ENCODE measurements around the gene HSPB1. TPM values are rescaled to one million over a fixed set of nuclear protein-coding genes. Genes with fewer than 3 reads are reported as not detected.
"Not testable (repeated sequence)": the region's sequence is repeated elsewhere in the genome, so short reads cannot be mapped to it uniquely, and the experiment has no call there.

The HSPB1 gene
- total RNA-seq, 3 donors from 2014 or later: 50.3 to 57.0 (median 53.8) TPM

DNA sequence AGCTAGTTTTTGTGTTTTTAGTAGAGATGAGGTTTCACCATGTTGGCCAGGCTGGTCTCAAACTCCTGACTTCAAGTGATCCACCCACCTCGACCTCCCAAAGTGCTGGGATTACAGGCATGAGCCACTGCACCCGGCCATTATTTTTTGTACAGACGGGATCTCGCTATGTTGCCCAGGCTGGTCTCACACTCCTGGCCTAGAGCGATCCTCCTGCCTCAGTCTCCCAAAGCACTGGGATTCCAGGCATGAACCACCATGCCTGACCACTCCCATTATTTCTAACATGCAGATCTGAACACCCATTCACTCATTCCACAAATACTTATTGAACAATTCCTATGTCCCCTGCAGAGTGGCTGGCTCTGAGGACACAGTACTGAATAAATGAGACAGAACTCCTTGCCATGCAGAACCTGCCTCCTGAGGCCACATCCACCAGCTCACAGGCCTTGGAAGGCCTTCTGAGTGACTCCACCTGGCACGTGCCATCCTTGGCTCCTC is 11.6 kb upstream of the HSPB1 start:
- not testable (repeated sequence) for H3K4me3 Mint-ChIP-seq; DNase-seq; H3K36me3 Mint-ChIP-seq (ENCODE audit: insufficient read depth); ATAC-seq; H3K9me3 Mint-ChIP-seq; H3K27me3 Mint-ChIP-seq (ENCODE audit: low read depth); H3K4me1 Mint-ChIP-seq (ENCODE audit: low read depth)

- Mint-ChIP-seq H3K27me3 (ENCODE audit: low read depth) (no peaks in the 10 kb centered on the region), H3K36me3 (ENCODE audit: insufficient read depth) (no peaks in the 10 kb centered on the region), H3K4me3 (no peak overlapping the region), H3K9me3 (no peaks in the 10 kb centered on the region), H3K4me1 (ENCODE audit: low read depth) (peaks cover 8% of the 10 kb centered on the region)
- ATAC-seq: peak; percentile 95
- DNase-seq: peak; percentile 88
These were observed 10.9 kb upstream of the HSPB1 start for GRCh38 chr7:76291351-76292212.

- H3K4me3 Mint-ChIP-seq: no peak overlapping the region
- no peaks in the 10 kb centered on the region for H3K36me3 Mint-ChIP-seq (ENCODE audit: insufficient read depth)
- DNase-seq (no peak), ATAC-seq (no peak)
- peaks cover 8% of the 10 kb centered on the region for H3K4me1 Mint-ChIP-seq (ENCODE audit: low read depth)
- no peaks in the 10 kb centered on the region for H3K9me3 Mint-ChIP-seq
- no peaks in the 10 kb centered on the region for H3K27me3 Mint-ChIP-seq (ENCODE audit: low read depth)
These were observed 10.3 kb upstream of the HSPB1 start for GRCh38 chr7:76292213-76292573.

DNA sequence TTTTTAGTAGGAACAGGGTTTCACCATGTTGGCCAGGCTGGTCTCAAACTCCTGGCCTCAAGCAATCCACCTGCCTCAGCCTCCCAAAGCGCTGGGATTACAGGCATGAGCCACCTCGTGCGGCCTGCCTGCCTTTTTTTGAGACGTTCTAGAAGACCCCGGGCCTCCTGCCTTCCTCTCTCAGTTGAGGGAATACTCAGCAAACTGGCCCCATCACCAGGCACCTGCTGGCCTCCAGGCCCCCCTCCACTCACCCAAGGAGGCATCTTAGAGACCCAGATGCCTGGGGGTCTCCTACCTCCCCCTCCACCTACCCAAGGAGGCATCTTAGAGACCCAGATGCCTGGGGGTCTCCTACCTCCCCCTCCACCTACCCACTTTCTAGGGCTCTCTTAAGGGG is 9.6 kb upstream of the HSPB1 start:
- not testable (repeated sequence) for H3K27me3 Mint-ChIP-seq (ENCODE audit: low read depth); H3K9me3 Mint-ChIP-seq; ATAC-seq; H3K4me1 Mint-ChIP-seq (ENCODE audit: low read depth); DNase-seq; H3K36me3 Mint-ChIP-seq (ENCODE audit: insufficient read depth); H3K4me3 Mint-ChIP-seq

DNA sequence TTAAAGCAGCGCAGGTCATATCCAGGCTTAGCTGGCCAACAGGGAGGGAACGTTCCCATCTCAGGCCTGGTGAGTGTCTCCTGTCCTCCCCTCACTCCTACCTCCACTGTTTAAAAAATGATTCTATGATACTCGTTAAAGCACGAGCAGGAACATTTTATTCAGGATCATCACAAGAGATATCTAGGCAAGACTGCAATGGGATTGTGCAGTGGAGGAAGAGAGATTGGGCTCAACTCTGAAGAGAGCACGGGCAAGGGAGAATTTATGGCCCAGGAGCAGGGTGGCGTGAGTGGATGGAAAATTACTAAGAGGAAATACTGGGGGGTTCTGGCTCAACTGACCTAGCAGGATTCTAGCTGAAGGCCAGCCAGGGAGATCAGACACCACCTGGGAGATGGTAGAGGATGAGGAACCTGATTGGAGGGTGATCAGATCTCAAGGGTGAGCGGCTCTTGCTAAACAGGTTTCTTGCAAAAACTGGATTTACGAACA is 9.0 kb upstream of the HSPB1 start:
- Mint-ChIP-seq H3K9me3 (no peaks in the 10 kb centered on the region), H3K27me3 (ENCODE audit: low read depth) (no peaks in the 10 kb centered on the region), H3K4me3 (no peak overlapping the region), H3K36me3 (ENCODE audit: insufficient read depth) (no peaks in the 10 kb centered on the region), H3K4me1 (ENCODE audit: low read depth) (peaks cover 8% of the 10 kb centered on the region)
- no peak for DNase-seq
- ATAC-seq: no peak

DNA sequence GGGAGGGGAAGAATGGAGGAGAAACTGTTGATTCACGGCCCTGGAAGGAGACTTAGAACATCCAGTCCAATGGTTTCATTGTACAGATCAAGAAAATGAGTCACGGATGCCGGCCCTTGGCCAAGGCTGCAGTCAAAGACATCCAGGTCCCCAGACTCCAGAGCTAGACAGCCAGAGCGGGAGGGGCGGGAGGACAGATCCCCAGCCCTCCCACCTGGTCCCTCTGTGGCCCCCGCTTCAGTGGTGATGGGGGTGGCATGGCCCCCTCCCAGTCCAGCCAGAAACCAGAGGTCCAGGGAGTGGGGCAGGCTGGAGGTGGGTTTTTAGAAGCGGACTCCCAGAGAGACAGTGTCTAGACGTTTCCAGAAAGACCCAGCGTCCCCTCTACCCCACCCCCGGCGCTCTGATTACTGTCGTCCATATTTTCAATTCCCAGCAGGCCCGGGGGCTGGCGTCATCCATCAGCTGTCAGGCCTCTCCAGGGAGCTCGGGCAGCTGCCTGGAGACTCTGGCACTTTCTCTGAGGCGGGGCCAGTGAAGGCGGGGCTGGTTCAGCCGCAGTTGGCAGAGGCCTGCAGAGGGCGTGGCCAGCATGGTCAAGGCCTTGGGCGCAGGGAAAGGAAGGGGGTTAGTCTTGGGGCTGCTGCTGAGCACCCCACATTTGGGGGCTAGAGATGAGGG is 8.0 kb upstream of the HSPB1 start:
- Mint-ChIP-seq H3K9me3 (no peaks in the 10 kb centered on the region), H3K27me3 (ENCODE audit: low read depth) (no peaks in the 10 kb centered on the region), H3K36me3 (ENCODE audit: insufficient read depth) (no peaks in the 10 kb centered on the region), H3K4me1 (ENCODE audit: low read depth) (peaks cover 8% of the 10 kb centered on the region), H3K4me3 (no peak overlapping the region)
- no peak for DNase-seq
- ATAC-seq: no peak

DNA sequence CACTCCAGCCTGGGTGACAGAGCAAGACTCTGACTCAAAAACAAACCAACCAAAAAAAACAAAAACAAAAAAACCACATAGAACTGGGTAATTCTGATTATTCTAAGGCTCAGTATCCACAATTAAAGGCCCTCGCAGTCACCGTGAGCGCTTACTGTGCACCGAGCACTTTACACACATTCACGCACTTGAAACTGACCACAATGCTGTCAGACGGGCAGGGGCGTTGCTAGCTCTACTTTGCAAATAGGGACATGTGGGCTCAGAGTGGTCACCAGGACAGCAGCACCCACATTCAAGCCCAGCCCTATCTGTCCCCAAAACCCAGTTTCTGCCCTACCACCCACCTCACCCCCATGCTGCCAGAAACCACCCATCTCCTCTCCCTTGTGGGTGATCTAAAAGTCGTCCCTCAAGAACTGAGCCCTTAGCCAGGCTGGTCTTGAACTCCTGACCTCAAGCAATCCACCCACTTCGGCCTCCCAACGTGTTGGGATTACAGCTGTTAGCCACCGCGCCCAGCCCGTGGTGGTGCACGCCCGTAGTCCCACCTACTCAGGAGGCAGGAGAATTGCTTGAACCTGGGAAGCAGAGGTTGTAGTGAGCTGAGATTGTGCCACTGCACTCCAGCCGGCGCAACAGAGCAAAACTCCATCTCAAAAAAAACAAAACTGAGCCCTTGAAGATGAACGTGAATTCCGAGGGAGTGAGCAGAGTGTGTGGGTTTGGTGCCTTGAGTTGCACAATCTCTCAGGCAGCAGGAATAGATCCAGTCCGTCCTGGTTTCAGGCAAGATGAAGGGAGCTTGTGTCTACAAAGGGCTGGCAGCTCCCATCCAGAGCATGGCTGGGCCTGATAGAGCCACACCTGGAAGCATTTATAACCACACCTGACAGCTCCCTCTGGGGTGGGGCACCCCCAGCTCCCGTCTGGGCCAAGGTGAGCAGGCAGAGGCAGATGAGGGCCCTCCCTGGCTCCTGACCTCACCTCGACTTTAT is 5.4 kb upstream of the HSPB1 start:
- ATAC-seq: no peak
- Mint-ChIP-seq H3K4me3 (no peak overlapping the region), H3K36me3 (ENCODE audit: insufficient read depth) (no peaks in the 10 kb centered on the region), H3K9me3 (no peaks in the 10 kb centered on the region), H3K27me3 (ENCODE audit: low read depth) (no peaks in the 10 kb centered on the region), H3K4me1 (ENCODE audit: low read depth) (peaks cover under 1% of the 10 kb centered on the region)
- DNase-seq: no peak

- H3K27me3 Mint-ChIP-seq (ENCODE audit: low read depth): no peaks in the 10 kb centered on the region
- DNase-seq (no peak), ATAC-seq (no peak)
- no peaks in the 10 kb centered on the region for H3K9me3 Mint-ChIP-seq
- no peaks in the 10 kb centered on the region for H3K36me3 Mint-ChIP-seq (ENCODE audit: insufficient read depth)
- H3K4me3 Mint-ChIP-seq: no peak overlapping the region
- H3K4me1 Mint-ChIP-seq (ENCODE audit: low read depth): peaks cover 18% of the 10 kb centered on the region
These were observed 2.2 kb upstream of the HSPB1 start for GRCh38 chr7:76300166-76300731.

DNA sequence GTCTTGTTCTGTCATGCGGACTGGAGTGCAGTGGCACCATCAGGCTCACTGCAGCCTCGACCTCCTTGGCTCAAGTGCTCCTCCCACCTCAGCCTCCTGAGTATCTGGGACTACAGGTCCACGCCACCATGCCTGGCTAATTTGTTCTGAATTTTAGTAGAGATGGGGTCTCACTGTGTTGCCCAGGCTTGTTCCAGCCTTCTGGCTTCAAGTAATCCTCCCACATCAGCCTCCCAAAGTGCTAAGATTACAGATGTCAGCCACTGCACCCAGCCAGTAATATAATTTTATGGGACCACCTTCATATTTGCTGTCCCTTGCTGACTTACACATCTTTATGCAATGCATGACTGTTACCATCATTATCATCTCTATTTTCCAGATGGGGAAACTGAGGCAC is 1.5 kb upstream of the HSPB1 start:
- peaks cover 18% of the 10 kb centered on the region for H3K4me1 Mint-ChIP-seq (ENCODE audit: low read depth)
- H3K4me3 Mint-ChIP-seq: peak overlapping the region; percentile 16
- no peaks in the 10 kb centered on the region for H3K36me3 Mint-ChIP-seq (ENCODE audit: insufficient read depth)
- DNase-seq (no peak), ATAC-seq (no peak)
- H3K9me3 Mint-ChIP-seq: no peaks in the 10 kb centered on the region
- H3K27me3 Mint-ChIP-seq (ENCODE audit: low read depth): no peaks in the 10 kb centered on the region

- peaks cover 18% of the 10 kb centered on the region for H3K4me1 Mint-ChIP-seq (ENCODE audit: low read depth)
- H3K9me3 Mint-ChIP-seq: no peaks in the 10 kb centered on the region
- no peaks in the 10 kb centered on the region for H3K27me3 Mint-ChIP-seq (ENCODE audit: low read depth)
- no peaks in the 10 kb centered on the region for H3K36me3 Mint-ChIP-seq (ENCODE audit: insufficient read depth)
- peak; percentile 60 to 62 for ATAC-seq
- peak overlapping the region; percentile 86 for H3K4me3 Mint-ChIP-seq
- DNase-seq: peak; percentile 83
These were observed 1.0 kb downstream of the HSPB1 start for GRCh38 chr7:76303202-76304147.

- H3K4me3 Mint-ChIP-seq: peak overlapping the region; percentile 19
- H3K36me3 Mint-ChIP-seq (ENCODE audit: insufficient read depth): no peaks in the 10 kb centered on the region
These were observed 2.5 kb downstream of the HSPB1 start for GRCh38 chr7:76304888-76305375.

GRCh38 chr7:76308874-76309273 is 6.4 kb downstream of the HSPB1 start:
- ATAC-seq; H3K9me3 Mint-ChIP-seq; H3K27me3 Mint-ChIP-seq (ENCODE audit: low read depth); H3K4me3 Mint-ChIP-seq; H3K4me1 Mint-ChIP-seq (ENCODE audit: low read depth); DNase-seq; H3K36me3 Mint-ChIP-seq (ENCODE audit: insufficient read depth): not testable (repeated sequence)

More at GRCh38 chr7:76304888-76305375, 2.5 kb downstream of the HSPB1 start:
- Mint-ChIP-seq H3K4me1 (ENCODE audit: low read depth) (peaks cover 18% of the 10 kb centered on the region), H3K27me3 (ENCODE audit: low read depth) (no peaks in the 10 kb centered on the region), H3K9me3 (no peaks in the 10 kb centered on the region)
- DNase-seq (no peak), ATAC-seq (no peak)

All from activated T-cell treated with anti-CD3 and anti-CD28 coated beads, Interleukin-2, amount 50 U/mL, for 4 hours (primary cell).